Neural progenitor cell (in vitro differentiated cells): ENCODE results near the gene GPNMB. TPM values are rescaled to one million over a fixed set of nuclear protein-coding genes. Genes with fewer than 3 reads are reported as not detected.

Experiments used
- DNase-seq: peaks from one replicate; pipeline ENCODE4 v3.0.0-alpha.2; 2016; ENCODE audit warnings: low spot score
- H2AFZ ChIP-seq: fragments of 200-600 bp; sonication (generic); replicated peaks from 2 replicates; pipeline ENCODE4 v1.6.1; 2016; ENCODE audit warnings: antibody characterized with exemption
- H3F3A ChIP-seq: fragments of 200-600 bp; sonication (generic); 2 replicates; pipeline ENCODE4 v1.6.1; 2016; ENCODE audit warnings: antibody characterized with exemption, low read depth
- H3K27ac ChIP-seq: fragments of 200-600 bp; sonication (generic); 2 replicates; pipeline ENCODE4 v1.5.1; 2016; ENCODE audit warnings: mild to moderate bottlenecking
- H3K27me3 ChIP-seq: fragments of 200-600 bp; sonication (generic); 2 replicates; pipeline ENCODE4 v1.6.1; 2016; ENCODE audit warnings: mild to moderate bottlenecking, moderate library complexity
- H3K36me3 ChIP-seq: fragments of 200-600 bp; sonication (generic); 2 replicates; pipeline ENCODE4 v1.5.1; 2016
- H3K4me1 ChIP-seq: fragments of 200-600 bp; sonication (generic); 2 replicates; pipeline ENCODE4 v1.6.1; 2016; ENCODE audit warnings: mixed run types
- H3K4me2 ChIP-seq: fragments of 200-600 bp; sonication (generic); 2 replicates; pipeline ENCODE4 v1.6.1; 2016
- H3K4me3 ChIP-seq: fragments of 200-600 bp; sonication (generic); 2 replicates; pipeline ENCODE4 v1.5.1; 2016
- H3K79me2 ChIP-seq: fragments of 200-600 bp; sonication (generic); 2 replicates; pipeline ENCODE4 v1.6.1; 2016; ENCODE audit warnings: low read depth
- H3K9ac ChIP-seq: fragments of 200-600 bp; sonication (generic); 2 replicates; pipeline ENCODE4 v1.6.1; 2016
- H3K9me3 ChIP-seq: fragments of 200-600 bp; sonication (generic); 2 replicates; pipeline ENCODE4 v1.5.1; 2016; ENCODE audit warnings: low read depth
- H4K20me1 ChIP-seq: fragments of 200-600 bp; sonication (generic); 2 replicates; pipeline ENCODE4 v1.6.1; 2016; ENCODE audit warnings: low read depth
- H3K27ac Mint-ChIP-seq: 3 replicates; pipeline ENCODE4 v1.8.0; 2021; ENCODE audit warnings: mixed read lengths
- H3K27me3 Mint-ChIP-seq: 2 replicates; pipeline ENCODE4 v1.8.0; 2022; ENCODE audit warnings: low read depth, mild to moderate bottlenecking, inconsistent platforms, moderate library complexity, mixed read lengths; ENCODE audit not compliant: insufficient read depth
- H3K36me3 Mint-ChIP-seq: 3 replicates; pipeline ENCODE4 v1.8.0; 2021; ENCODE audit warnings: mixed read lengths
- H3K4me1 Mint-ChIP-seq: 3 replicates; pipeline ENCODE4 v1.8.0; 2021; ENCODE audit warnings: mixed read lengths
- H3K4me3 Mint-ChIP-seq: 3 replicates; pipeline ENCODE4 v1.8.0; 2021; ENCODE audit warnings: mild to moderate bottlenecking, moderate library complexity, mixed read lengths
- H3K9me3 Mint-ChIP-seq: 3 replicates; pipeline ENCODE4 v1.8.0; 2020; ENCODE audit warnings: mixed read lengths
- EZH2 ChIP-seq: fragments of 200-600 bp; sonication (generic); IDR thresholded peaks from 2 replicates; pipeline ENCODE4 v1.6.1; 2017; ENCODE audit warnings: antibody characterized with exemption, mild to moderate bottlenecking, moderate library complexity
- EZH2phosphoT487 ChIP-seq: fragments of 200-600 bp; sonication (generic); IDR thresholded peaks from 2 replicates; pipeline ENCODE4 v1.6.1; 2017; ENCODE audit warnings: antibody characterized with exemption
- total RNA-seq: library from RNA; depleted of rRNA; stranded (reverse); fragments of >200 nt; gene quantifications from 2 replicates; pipeline ENCODE4 v1.2.3, GENCODE V29; 2015; ENCODE audit warnings: low replicate concordance
- TF ChIP-seq, protein P1 (sequence below): fragments of 200-600 bp; sonication (generic); IDR thresholded peaks from 2 replicates; pipeline ENCODE4 v1.5.1; 2017; ENCODE audit warnings: antibody characterized with exemption, mild to moderate bottlenecking

Gene GPNMB
- total RNA-seq, 1 donor from 2014 or later = not detected

DNA sequence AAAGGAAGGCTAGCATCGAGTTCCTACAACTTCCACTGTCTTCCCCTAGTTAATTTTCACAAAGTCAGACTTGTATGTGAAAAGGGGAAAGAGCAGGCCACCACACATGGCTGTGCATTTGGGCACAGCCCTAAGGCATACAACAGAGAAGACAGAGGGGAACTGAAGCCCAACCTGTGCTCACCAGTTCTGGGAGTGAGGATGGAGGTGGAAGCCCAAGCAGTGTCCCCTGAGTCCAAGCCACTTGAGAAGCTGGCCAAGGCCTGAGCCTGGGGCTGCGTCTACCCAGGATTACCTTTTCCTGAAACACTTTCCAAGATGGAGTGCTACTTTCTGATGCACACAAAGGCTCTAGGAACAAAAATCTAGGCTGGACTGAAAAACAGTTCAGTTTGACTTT is 20.3 kb downstream of the GPNMB start:
- Mint-ChIP-seq H3K4me1 (no peaks in the 10 kb centered on the region), H3K9me3 (no peaks in the 10 kb centered on the region), H3K4me3 (no peak overlapping the region), H3K27me3 (peaks cover 2% of the 10 kb centered on the region), H3K36me3 (no peaks in the 10 kb centered on the region), H3K27ac (no peak overlapping the region)
- Histone ChIP-seq H2AFZ (no peak overlapping the region), H4K20me1 (no peaks in the 10 kb centered on the region), H3K36me3 (no peaks in the 10 kb centered on the region), H3K4me1 (no peaks in the 10 kb centered on the region), H3K4me3 (no peak overlapping the region), H3K9me3 (no peaks in the 10 kb centered on the region), H3K27me3 (no peaks in the 10 kb centered on the region), H3K4me2 (no peak overlapping the region), H3K27ac (no peak overlapping the region), H3K79me2 (no peaks in the 10 kb centered on the region), H3K9ac (no peak overlapping the region), H3F3A (no peaks in the 10 kb centered on the region)
- DNase-seq = no peak
- no peak for TF ChIP-seq EZH2
- TF ChIP-seq, protein P1, sequence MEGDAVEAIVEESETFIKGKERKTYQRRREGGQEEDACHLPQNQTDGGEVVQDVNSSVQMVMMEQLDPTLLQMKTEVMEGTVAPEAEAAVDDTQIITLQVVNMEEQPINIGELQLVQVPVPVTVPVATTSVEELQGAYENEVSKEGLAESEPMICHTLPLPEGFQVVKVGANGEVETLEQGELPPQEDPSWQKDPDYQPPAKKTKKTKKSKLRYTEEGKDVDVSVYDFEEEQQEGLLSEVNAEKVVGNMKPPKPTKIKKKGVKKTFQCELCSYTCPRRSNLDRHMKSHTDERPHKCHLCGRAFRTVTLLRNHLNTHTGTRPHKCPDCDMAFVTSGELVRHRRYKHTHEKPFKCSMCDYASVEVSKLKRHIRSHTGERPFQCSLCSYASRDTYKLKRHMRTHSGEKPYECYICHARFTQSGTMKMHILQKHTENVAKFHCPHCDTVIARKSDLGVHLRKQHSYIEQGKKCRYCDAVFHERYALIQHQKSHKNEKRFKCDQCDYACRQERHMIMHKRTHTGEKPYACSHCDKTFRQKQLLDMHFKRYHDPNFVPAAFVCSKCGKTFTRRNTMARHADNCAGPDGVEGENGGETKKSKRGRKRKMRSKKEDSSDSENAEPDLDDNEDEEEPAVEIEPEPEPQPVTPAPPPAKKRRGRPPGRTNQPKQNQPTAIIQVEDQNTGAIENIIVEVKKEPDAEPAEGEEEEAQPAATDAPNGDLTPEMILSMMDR = no peak
- no peak for TF ChIP-seq EZH2phosphoT487

DNA sequence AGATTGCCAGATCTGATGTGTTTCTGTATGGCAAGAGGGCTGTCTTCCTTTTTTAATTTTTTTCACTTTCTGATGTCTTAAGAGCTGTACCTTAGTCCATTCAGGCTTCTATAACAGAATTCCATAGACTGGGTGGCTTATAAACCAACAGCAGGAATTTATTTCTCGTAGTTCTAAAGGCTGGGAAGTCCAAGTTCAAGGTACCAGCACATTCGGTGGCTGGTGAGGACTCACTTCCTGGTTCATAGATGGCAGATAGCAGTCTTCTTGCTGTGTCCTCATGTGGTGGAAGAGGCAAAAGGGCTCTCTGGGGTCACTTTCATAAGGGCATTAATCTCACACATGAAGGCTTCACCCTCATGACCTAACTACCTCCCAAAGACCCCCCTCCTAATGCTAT is 20.8 kb downstream of the GPNMB start:
- no peak overlapping the region for H3K27ac Mint-ChIP-seq
- no peak overlapping the region for H3K9ac ChIP-seq
- no peak overlapping the region for H2AFZ ChIP-seq
- no peaks in the 10 kb centered on the region for H3K36me3 Mint-ChIP-seq
- H3K27me3 ChIP-seq = no peaks in the 10 kb centered on the region
- no peak for DNase-seq
- TF ChIP-seq EZH2 = no peak
- TF ChIP-seq, protein P1 = no peak
- TF ChIP-seq EZH2phosphoT487 = no peak
- no peak overlapping the region for H3K4me2 ChIP-seq
- H3K9me3 ChIP-seq = no peaks in the 10 kb centered on the region
- H3K36me3 ChIP-seq = no peaks in the 10 kb centered on the region
- H3F3A ChIP-seq = no peaks in the 10 kb centered on the region
- no peaks in the 10 kb centered on the region for H4K20me1 ChIP-seq
- peaks cover 2% of the 10 kb centered on the region for H3K27me3 Mint-ChIP-seq
- no peak overlapping the region for H3K27ac ChIP-seq
- no peaks in the 10 kb centered on the region for H3K4me1 ChIP-seq
- H3K4me1 Mint-ChIP-seq = no peaks in the 10 kb centered on the region
- H3K79me2 ChIP-seq = no peaks in the 10 kb centered on the region
- H3K4me3 Mint-ChIP-seq = no peak overlapping the region
- H3K9me3 Mint-ChIP-seq = no peaks in the 10 kb centered on the region
- no peak overlapping the region for H3K4me3 ChIP-seq

DNA sequence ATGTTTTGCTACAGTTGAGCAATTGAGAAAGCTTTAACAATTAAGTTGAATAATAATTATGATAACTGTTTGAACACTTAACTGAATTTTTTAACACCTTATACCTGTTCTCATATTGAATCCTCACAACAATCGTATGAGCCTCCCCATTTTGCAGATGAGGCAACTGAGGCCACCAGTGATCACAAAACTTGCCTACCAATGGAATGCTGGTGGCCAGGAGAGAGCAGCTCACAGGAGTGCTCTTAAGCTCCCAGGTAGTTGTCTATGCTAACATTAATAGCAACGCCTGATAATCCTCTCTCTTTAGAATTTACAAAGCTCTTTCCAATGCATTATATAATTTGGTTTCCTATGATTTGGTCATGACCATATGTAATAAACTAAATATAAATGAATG is 21.6 kb downstream of the GPNMB start:
- H2AFZ ChIP-seq = no peak overlapping the region
- H3K9ac ChIP-seq = no peak overlapping the region
- peaks cover 2% of the 10 kb centered on the region for H3K27me3 Mint-ChIP-seq
- no peaks in the 10 kb centered on the region for H3K4me1 Mint-ChIP-seq
- no peak overlapping the region for H3K27ac Mint-ChIP-seq
- H3K27ac ChIP-seq = no peak overlapping the region
- no peaks in the 10 kb centered on the region for H3K36me3 Mint-ChIP-seq
- no peaks in the 10 kb centered on the region for H3K9me3 Mint-ChIP-seq
- no peaks in the 10 kb centered on the region for H3K9me3 ChIP-seq
- H3K4me2 ChIP-seq = no peak overlapping the region
- no peak for DNase-seq
- no peaks in the 10 kb centered on the region for H3K4me1 ChIP-seq
- no peaks in the 10 kb centered on the region for H4K20me1 ChIP-seq
- TF ChIP-seq EZH2phosphoT487 = no peak
- TF ChIP-seq, protein P1 = no peak
- no peaks in the 10 kb centered on the region for H3F3A ChIP-seq
- H3K4me3 ChIP-seq = no peak overlapping the region
- no peaks in the 10 kb centered on the region for H3K27me3 ChIP-seq
- H3K36me3 ChIP-seq = no peaks in the 10 kb centered on the region
- no peaks in the 10 kb centered on the region for H3K79me2 ChIP-seq
- H3K4me3 Mint-ChIP-seq = no peak overlapping the region

DNA sequence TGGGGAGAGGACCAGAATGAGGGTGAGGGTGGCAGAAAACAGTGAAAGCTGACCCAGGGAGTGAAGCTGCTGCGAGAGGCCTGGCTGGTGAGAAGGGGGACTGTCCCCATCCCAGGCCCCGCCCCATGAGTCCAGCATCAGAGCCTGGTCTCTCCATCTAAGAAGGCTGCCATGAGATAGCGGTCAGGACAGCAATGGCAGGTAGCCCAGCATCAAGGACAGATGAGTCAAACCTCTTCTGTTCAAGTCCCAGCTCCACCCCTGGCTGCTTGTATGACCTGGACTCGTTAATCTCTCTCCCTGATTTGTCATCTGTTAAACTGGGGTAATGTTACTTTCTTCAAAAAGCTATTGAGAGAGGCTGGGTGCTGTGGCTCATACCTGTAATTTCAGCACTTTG is 22.2 kb downstream of the GPNMB start:
- Histone ChIP-seq H3K4me3 (no peak overlapping the region), H3K4me2 (no peak overlapping the region), H3K9ac (no peak overlapping the region), H3K27ac (no peak overlapping the region), H3K27me3 (no peaks in the 10 kb centered on the region), H3K4me1 (no peaks in the 10 kb centered on the region), H2AFZ (no peak overlapping the region), H4K20me1 (no peaks in the 10 kb centered on the region), H3K9me3 (no peaks in the 10 kb centered on the region), H3F3A (no peaks in the 10 kb centered on the region), H3K36me3 (no peaks in the 10 kb centered on the region), H3K79me2 (no peaks in the 10 kb centered on the region)
- Mint-ChIP-seq H3K27ac (no peak overlapping the region), H3K4me3 (no peak overlapping the region), H3K36me3 (no peaks in the 10 kb centered on the region), H3K9me3 (no peaks in the 10 kb centered on the region), H3K4me1 (no peaks in the 10 kb centered on the region), H3K27me3 (peaks cover 2% of the 10 kb centered on the region)
- TF ChIP-seq EZH2 (no peak), EZH2phosphoT487 (no peak)
- TF ChIP-seq, protein P1 = no peak
- DNase-seq = no peak
